ENCODE measurements around the gene PPP2R3A.

Gene PPP2R3A

GRCh38 chr3:135975053-135975452, 9.5 kb downstream of the PPP2R3A start:
- no peak for DNase-seq

DNA sequence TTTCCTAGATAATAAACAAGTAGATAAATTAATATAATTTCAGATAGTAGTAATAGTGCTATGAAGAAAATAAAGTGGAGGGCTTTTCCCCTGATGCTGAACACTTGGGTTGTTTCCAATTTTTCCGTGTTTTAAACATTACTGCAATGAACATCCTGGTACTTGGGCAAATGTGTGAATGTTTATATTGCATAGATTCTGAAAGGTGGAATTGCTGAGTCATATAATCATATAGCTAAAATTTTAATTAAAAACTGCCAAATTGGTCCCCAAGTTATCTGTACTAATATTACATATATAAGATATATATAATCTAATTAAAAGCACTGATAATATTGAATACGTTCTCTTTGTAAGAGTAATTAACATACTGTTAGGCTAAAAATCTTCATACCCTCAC, 10.0 kb downstream of the PPP2R3A start:
- DNase-seq, result no peak

DNA sequence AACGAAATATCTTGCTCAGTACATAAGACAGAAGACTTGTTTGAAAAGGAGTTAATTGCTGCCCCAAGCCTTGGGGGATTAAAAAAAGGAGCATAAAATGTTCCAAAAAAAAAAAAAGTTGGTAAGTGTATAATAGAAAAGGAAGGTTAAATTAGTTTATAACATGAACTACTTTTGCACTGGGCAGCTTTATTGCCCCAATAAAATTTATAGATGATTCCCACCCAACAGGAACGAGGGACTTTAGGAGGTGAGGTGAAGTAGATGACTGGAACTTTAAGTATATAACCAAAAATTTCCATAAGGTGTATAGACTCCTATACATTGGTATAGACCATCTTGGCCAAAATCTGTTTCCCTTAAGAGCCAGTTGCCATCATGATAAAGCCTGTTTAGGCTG, 14.8 kb downstream of the PPP2R3A start:
- DNase-seq, result no peak

DNA sequence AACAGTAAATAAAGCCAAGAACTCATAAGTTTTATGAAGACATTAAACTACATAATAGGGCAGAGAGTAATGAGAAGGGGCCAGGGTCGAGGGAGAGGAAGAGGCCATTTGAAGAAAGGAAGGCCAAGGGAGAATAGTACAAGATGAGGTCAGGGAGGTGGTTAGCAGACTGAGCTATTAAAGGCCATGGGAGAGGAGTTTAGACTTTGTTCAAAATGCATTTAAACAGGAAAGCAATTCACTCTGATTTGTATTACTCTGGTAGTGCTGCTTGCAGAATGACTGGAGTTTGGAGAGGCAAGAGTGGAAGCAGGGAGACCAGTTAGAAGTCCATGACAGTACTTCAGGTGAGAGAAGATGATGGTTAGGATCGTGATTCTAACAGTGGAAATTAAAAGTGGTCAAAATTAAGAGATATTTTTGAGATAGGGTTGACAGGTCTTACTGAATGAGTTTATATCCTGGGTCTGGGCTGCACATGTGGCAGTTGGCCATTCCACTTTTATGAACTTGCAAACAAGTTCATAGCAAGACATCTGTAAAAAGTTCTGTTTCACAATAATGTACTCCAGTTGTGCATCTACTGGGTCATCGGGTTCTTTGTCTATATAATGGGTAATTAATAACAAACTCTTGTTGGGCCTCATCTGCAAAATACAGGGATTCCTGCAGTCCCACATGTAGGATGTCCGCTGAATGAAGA, 16.3 kb downstream of the PPP2R3A start:
- DNase-seq, result no peak

DNA sequence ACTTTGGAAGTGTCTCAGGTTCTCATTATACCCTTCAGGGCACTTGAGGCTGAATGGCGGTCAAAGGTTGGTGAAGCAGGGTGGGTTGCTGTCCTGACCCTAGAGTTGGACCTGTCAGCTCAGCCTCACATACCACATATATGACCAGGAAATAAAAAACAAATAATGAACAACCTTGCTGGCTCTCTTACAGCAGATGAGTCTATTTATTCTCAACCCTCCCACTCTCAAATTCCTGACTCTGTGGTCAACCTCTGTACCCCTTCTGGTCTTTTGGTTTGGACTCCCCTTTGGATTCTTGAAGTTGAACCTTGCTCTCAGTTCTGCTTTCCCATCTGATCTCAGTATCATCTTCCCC, 16.9 kb downstream of the PPP2R3A start:
- no peak for DNase-seq

DNA sequence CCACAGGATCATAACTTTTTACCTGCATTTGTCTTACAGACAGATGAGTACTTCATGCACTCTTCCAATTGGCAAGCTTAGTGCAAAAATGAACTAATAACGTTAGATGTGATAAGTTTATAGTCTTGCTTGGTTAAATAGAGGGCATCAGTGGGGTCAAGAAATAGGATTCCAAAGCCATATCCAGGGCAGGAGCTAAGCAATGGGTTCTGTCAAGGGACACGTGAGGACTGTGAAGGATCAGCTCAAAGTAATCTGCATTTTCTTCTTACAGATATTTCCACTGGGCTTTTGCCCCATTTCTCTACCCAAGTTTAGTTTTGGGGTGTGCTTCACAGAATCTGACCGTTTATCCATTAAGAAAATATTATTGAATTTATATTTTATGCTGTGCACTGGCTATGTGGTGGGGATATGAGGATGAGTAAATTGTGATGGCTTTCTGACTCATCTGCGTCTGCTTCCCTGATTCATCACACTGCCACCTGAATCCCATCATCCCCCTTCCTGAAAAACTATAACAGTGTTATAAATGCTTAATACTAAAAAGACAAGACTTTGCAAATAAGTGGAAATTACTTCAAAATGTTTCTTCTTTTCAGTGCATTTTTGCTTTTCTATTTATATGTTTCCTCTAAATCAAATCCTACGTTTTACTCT, 17.5 kb downstream of the PPP2R3A start:
- DNase-seq, result no peak

DNA sequence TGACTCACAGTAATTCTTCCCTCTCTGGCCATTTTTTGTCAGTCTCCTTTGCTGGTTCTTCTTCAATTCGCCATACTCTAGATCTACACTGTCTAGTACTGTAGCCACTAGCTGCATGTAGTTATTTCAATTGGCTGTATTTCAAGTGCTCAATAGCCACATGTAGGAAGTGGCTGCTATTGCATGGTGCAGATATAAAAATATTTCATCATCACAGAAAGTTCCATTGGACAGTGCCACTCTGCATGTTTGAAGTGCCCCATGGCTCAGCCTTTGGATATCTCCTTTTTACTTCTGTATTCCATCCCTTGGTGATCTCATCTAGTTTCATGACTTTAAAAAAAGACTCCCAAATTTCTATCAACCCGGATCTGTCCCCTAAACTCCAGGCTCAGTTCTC, 22.1 kb downstream of the PPP2R3A start:
- DNase-seq, result no peak

- no peak for DNase-seq
Measured at GRCh38 chr3:135989242-135989641, 23.7 kb downstream of the PPP2R3A start.

DNA sequence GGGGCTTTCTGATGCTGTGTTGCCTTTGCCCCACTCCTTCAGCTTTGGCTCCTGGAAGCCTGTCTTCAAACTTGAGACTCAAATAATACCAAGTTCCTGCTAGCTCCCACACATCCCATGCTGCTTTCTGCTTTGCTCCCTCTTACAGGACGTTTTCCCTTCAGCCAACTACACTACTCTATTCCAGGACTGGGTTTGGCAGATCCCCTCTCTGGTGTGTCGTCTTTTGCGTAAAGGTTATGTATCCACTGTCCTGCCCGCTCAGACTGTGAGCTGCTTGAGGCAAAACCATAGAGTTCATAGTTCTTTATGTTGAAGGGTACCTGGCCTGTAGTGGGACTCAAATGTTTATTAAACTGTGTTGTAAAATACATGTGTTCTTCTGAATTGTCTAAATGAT, 25.4 kb downstream of the PPP2R3A start:
- DNase-seq, result no peak

GRCh38 chr3:135991621-135992020, 26.1 kb downstream of the PPP2R3A start:
- no peak for DNase-seq

DNA sequence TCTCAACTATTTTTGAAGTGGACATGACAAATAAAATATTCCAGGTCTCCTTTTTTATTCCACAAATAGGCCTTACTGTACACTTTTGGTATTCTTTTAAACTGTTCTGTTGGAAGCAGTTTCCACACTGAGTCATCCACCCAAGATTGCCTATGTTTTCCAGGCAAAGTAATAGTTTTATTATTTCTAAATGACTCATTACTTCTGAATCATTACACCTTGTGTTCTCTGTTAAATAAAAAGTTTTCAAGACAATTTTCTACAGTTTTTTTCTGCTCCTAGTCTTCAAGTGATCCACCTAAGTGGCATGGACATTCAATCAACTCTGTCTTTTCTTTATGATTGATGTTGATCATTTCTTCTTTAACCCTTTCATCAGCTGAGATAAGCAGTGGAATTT, 26.5 kb downstream of the PPP2R3A start:
- no peak for DNase-seq

GRCh38 chr3:135994708-135995337, 29.3 kb downstream of the PPP2R3A start:
- DNase-seq, result no peak

- DNase-seq, result no peak
Measured at GRCh38 chr3:135995766-135996165, 30.2 kb downstream of the PPP2R3A start.

DNA sequence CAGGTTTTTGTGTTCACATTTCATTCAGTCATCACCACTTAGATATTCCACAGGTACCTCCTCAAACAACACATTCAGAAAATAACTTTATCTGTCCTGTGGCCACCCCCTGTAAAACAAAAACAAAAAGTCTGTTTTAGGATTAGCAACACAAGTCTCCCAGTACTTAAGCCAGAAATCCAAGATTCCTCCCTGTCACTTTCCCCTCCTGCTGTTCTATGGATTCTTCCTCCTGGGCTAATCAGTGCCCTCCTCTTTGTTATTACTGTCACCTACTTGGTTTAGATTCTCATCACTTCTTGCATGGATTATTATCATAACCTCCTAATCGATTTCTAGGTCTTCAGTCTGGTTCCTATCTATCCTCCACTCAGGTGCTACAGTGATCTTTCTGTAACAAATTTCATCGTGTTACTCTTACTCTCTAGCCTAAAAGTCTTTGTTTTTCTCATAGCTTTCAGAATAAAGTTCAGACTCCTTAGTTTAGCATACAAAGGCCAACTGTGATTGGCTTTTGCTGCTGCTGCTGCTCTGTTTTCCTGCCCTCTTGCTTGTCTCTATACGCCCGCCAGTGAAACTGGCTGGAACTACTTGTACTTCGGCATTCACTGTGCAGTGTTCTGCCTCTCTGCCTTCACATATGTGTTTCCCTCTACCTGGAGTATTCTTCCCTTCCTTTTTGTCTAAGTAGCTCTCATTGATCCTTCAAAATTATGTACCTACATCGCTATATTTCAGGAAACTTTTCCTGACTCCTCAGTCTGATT, 32.2 kb downstream of the PPP2R3A start:
- no peak for DNase-seq

GRCh38 chr3:136008221-136008620, 42.7 kb downstream of the PPP2R3A start:
- DNase-seq, result no peak

DNA sequence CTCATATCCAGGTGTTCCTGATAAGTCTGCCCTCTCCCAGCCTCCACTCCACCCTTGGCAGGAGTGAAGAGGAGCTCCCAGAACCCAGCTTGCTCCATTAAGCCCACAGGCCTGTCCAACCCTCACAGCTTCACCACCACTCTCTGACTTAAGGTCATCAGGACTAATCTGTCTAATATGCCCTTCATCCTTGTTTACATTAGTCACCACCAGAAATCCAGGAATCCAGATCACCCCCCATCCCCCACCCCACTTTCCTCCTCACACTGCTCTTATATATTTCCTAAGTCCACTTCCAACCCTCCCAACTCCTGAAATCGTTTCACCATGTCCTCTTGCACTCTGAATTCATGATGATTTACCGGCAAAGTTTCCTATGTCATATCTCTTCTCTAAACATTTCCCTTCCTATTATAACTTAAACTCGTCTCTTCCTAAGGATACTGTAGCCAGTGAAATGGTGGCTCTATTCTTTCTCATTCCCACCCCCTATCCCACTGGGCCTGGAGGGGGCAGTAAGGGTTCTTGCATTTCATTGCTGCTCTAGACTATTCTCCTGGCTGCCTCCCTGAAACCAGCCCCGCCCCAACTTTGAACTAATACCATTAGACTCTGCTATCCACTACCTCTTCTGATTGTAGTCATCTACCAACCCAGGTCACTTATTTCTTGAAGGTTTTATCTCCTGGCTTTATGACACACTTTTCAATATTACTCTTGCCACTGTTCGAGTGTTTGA, 43.4 kb downstream of the PPP2R3A start:
- no peak for DNase-seq

DNA sequence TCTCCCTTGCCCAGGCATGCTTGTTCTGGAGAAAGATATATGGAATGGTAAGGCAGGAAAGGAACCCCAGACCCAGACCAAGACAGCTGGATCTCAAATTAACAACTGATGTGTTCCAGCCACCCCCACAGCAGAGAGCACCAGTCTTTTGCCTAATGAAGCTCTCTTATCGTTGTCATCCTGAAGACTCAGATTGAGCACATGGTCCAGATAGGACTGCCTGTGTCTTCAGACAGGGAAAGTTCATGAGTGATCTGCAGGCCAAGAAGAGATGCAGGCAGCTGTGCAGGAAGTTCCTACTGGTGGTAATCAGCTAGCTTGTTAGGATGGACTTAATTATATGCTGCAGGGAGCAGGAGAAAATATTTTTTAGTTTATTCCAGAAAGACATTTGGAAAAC, 53.3 kb downstream of the PPP2R3A start:
- no peak for DNase-seq

DNA sequence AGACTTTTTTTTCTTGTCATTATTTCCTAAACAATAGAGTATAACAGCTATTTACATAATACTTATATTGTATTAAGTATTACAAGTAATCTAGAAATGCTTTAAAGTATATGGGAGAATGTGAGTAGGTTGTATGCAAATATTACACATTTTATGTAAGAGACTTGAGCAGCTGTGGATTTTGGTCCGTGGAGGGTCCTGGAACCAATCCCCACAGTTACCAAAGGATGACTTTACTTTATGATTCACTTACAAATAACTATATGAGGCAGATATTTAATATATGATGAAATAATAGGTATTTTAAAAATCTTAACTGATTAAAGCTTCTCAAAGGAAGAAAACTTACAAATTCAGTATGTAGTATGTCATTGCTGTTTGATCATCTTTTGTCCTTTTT, 56.3 kb downstream of the PPP2R3A start:
- no peak for DNase-seq

DNA sequence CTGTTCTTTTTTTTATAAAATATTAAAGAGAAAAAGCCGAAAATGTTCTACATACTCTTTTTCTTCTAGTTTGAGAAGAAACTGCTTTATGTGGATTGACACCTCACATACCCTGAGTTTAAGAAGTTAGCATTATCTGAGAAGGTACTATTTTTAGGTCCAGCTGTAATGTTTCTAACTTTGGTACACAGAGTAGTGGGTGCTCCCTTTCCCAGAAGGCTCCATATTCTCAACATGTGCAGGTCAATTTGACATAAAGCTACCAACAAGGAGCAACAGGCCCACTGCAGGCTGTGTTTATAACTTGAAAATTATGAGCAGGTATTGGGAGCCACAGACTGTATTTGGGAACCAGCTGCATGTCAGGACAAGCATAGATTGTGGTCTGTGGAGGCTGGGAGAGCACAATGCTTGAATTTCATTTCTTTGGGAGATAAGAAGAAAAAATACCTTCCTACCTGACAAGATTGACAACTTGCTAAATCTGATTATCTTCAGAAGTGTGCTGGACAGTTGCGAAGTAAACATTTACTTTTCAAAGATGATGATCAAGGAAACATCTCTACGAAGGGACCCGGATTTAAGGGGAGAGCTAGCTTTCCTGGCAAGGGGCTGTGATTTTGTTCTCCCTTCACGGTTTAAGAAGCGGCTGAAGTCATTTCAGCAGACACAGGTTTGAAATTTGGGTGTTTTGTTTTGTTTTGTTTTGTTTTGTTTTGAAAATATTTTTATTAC, 57.2 kb downstream of the PPP2R3A start:
- no peak for DNase-seq

DNA sequence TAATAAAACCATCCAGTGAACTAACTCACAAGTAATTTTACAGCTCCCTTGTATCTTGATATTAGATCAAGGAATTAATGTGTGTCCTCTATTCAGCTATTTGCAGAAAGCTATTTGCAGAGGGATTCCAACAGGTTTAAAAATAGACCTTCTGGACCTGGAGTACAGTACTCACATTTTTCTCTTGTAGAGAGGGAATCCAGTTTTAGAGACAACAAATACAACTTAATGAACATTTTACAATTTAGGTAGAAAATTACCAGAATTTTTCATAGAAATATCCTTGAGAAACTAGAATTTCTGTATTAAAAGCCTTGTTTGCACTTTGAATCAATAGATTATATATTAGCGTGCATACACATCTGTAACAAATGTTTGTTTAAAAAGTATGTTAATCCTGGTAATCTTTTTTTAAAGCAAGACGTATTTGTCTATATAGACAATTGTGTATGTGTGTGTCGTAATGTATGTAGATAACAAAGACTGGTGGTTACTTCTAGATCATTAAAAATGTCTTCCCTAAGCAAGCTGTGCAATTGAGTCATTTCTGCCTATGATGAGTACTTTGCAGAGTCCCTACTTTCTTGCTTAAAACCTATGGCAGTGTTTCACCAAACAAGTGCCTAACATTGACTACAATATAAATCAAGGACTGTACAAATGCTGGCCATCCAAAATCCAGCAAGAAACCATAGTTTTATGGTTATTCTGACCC, 57.9 kb downstream of the PPP2R3A start:
- DNase-seq, result no peak

GRCh38 chr3:136036306-136036705, 70.8 kb downstream of the PPP2R3A start:
- no peak for DNase-seq

GRCh38 chr3:136038668-136039067, 73.1 kb downstream of the PPP2R3A start:
- no peak for DNase-seq
